Stimulated activated CD4-positive, alpha-beta T cell treated with anti-CD3 and anti-CD28 coated beads, Interleukin-12 subunit alpha, Interleukin-12 subunit beta, amount 100 ng/mL, for 4 hours (primary cell): ENCODE data around the gene ZNF790.
"Not testable (repeated sequence)": the region's sequence is repeated elsewhere in the genome, so short reads cannot be mapped to it uniquely, and the experiment has no call there.

Experiments used
- DNase-seq: peaks from one replicate; pipeline ENCODE4 v3.0.0-alpha.2; 2020

Gene ZNF790

GRCh38 chr19:36837906-36838783 is at the start of gene ZNF790:
ZNF790 (minus strand) TSS chr19:36838387; CDS start chr19:36825619, 12,768 bp downstream.
- peak; percentile 74 for DNase-seq

GRCh38 chr19:36876993-36877938 is 39.1 kb upstream of the ZNF790 start:
- no peak for DNase-seq

GRCh38 chr19:36851898-36852297 is 13.7 kb upstream of the ZNF790 start:
- no peak for DNase-seq

- DNase-seq, result peak; percentile 68
Measured at GRCh38 chr19:36850559-36851442, 12.6 kb upstream of the ZNF790 start, which contains the start of gene ZNF345. ZNF345 (plus strand) TSS chr19:36850876; CDS start chr19:36876831, 25,955 bp downstream.

GRCh38 chr19:36849701-36850558 is 11.7 kb upstream of the ZNF790 start:
- peak; percentile 83 for DNase-seq

- no peak for DNase-seq
Measured at GRCh38 chr19:36847968-36848367, 9.8 kb upstream of the ZNF790 start.

GRCh38 chr19:36838784-36839324 is 667 bp upstream of the ZNF790 start:
- DNase-seq, result no peak

GRCh38 chr19:36837176-36837905 is 846 bp downstream of the ZNF790 start:
- DNase-seq, result no peak

- DNase-seq, result no peak
Measured at GRCh38 chr19:36833430-36833829, 4.8 kb downstream of the ZNF790 start.

- no peak for DNase-seq
Measured at GRCh38 chr19:36821758-36822157, 16.4 kb downstream of the ZNF790 start.

- DNase-seq, result no peak
Measured at GRCh38 chr19:36819130-36819630, 19.0 kb downstream of the ZNF790 start.

GRCh38 chr19:36807029-36807428 is 31.2 kb downstream of the ZNF790 start:
- DNase-seq, result no peak

- no peak for DNase-seq
Measured at GRCh38 chr19:36805364-36805763, 32.8 kb downstream of the ZNF790 start.

- DNase-seq, result no peak
Measured at GRCh38 chr19:36797786-36798108, 40.4 kb downstream of the ZNF790 start.

GRCh38 chr19:36796714-36796992 is 41.5 kb downstream of the ZNF790 start:
- no peak for DNase-seq

GRCh38 chr19:36791420-36792141 is 46.6 kb downstream of the ZNF790 start:
- DNase-seq, result not testable (repeated sequence)

- DNase-seq, result no peak
Measured at GRCh38 chr19:36775768-36776167, 62.4 kb downstream of the ZNF790 start.

GRCh38 chr19:36773223-36773579 is 65.0 kb downstream of the ZNF790 start:
- DNase-seq, result no peak

GRCh38 chr19:36772311-36773222 is 65.6 kb downstream of the ZNF790 start, which contains the start of gene ZNF850:
ZNF850 (minus strand) TSS chr19:36772807; CDS start chr19:36762606, 10,201 bp downstream.
- DNase-seq, result peak; percentile 93
